ENCODE data around the gene FASTK.
"Not testable (repeated sequence)": the region's sequence is repeated elsewhere in the genome, so short reads cannot be mapped to it uniquely, and the experiment has no call there.

Gene FASTK

DNA sequence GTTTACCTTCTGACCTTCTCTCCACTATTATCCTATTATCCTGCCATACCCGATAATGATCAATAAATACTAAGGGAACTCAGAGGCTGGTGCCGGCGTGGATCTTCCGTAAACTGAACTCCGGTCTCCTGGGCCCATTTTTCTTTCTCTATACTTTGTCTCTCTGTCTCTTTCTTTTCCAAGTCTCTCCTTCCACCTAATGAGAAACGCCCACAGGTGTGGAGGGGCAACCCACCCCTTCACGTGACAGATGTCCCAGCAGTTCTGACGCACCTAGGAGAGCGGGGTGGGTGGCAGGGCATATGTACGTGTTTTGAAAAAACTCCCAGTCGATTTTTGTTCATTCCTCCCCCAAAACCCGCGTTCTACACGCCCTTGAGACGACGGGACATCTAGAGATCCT, 52.9 kb downstream of the FASTK start:
- DNase-seq (ENCODE audit: low read depth), result not testable (repeated sequence)

DNA sequence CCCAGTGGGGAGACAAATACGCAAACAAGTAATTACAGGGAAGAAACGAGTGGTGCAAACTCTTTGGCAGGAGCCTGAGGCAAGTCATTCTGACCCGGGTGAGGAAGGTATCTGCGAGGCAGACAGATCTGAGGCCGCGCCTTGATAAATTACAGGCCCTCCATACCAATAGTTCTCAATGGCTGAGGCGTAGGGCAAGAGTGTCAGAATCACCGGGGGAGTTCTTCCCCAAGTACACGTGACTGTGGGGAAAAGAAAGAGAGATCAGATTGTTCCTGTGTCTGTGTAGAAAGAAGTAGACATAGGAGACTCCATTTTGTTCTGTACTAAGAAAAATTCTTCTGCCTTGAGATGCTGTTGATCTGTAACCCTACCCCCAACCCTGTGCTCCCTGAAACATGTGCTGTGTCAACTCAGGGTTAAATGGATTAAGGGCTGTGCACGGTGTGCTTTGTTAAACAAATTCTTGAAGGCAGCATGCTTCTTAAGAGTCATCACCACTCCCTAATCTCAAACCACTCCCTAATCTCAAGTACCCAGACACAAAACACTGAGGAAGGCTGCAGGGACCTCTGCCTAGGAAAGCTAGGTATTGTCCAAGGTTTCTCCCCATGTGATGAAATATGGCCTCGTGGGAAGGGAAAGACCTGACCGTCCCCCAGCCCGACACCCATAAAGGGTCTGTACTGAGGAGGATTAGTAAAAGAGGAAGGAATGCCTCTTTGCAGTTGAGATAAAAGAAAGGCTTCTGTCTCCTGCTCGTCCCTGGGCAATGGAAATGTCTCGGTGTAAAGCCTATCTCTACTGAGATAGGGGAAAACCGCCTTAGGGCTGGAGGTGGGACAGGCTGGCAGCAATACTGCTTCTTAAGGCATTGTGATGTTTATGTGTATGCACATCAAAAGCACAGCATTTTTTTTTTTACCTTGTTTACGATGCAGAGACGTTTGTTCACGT, 53.6 kb downstream of the FASTK start:
- not testable (repeated sequence) for DNase-seq (ENCODE audit: low read depth)
